Measurements from ENCODE around the gene TBCE. TPM values are rescaled to one million over a fixed set of nuclear protein-coding genes. Genes with fewer than 3 reads are reported as not detected.
"Not testable (repeated sequence)": the region's sequence is repeated elsewhere in the genome, so short reads cannot be mapped to it uniquely, and the experiment has no call there.

Gene TBCE
- total RNA-seq, 1 donor from 2014 or later = 41.3 TPM

DNA sequence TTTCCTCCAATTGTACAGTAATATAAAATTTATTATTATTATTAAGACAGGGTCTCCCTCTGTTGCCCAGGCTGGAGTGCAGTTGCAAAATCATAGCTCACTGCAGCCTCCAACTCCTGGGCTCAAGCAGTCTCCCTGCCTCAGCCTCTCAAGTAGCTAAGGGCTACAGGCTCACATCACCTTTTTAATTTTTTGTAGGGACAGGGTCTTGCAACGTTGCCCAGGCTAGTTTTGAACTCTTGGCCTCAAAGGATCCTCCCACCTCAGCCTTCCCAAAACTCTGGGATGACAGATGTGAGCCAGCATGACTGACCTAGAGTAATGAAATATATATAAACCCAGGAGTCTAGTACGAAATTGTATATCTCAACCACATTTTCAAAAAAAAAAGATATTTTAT, 87.9 kb downstream of the TBCE start:
- Mint-ChIP-seq H3K9me3 (no peaks in the 10 kb centered on the region), H3K27me3 (ENCODE audit: insufficient read depth, low read depth) (no peaks in the 10 kb centered on the region), H3K36me3 (peaks cover 15% of the 10 kb centered on the region), H3K4me3 (no peak overlapping the region), H3K27ac (no peak overlapping the region), H3K4me1 (no peaks in the 10 kb centered on the region)
- H3K36me3 ChIP-seq = peaks cover 6% of the 10 kb centered on the region
- H3F3A ChIP-seq (ENCODE audit: low read depth) = no peaks in the 10 kb centered on the region
- no peaks in the 10 kb centered on the region for H3K27me3 ChIP-seq
- no peak overlapping the region for H3K27ac ChIP-seq
- no peak overlapping the region for H3K4me2 ChIP-seq
- H3K4me1 ChIP-seq = no peaks in the 10 kb centered on the region
- H3K4me3 ChIP-seq = no peak overlapping the region
- no peak for DNase-seq (ENCODE audit: low spot score)
- H3K9me3 ChIP-seq (ENCODE audit: low read depth) = no peaks in the 10 kb centered on the region
- H3K79me2 ChIP-seq (ENCODE audit: low read depth) = no peaks in the 10 kb centered on the region
- H4K20me1 ChIP-seq (ENCODE audit: low read depth) = no peaks in the 10 kb centered on the region
- TF ChIP-seq, protein P1, sequence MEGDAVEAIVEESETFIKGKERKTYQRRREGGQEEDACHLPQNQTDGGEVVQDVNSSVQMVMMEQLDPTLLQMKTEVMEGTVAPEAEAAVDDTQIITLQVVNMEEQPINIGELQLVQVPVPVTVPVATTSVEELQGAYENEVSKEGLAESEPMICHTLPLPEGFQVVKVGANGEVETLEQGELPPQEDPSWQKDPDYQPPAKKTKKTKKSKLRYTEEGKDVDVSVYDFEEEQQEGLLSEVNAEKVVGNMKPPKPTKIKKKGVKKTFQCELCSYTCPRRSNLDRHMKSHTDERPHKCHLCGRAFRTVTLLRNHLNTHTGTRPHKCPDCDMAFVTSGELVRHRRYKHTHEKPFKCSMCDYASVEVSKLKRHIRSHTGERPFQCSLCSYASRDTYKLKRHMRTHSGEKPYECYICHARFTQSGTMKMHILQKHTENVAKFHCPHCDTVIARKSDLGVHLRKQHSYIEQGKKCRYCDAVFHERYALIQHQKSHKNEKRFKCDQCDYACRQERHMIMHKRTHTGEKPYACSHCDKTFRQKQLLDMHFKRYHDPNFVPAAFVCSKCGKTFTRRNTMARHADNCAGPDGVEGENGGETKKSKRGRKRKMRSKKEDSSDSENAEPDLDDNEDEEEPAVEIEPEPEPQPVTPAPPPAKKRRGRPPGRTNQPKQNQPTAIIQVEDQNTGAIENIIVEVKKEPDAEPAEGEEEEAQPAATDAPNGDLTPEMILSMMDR (IDR thresholded peaks at IDR 0.05) = no peak
- TF ChIP-seq EZH2phosphoT487 (IDR thresholded peaks at IDR 0.05) (no peak), EZH2 (IDR thresholded peaks at IDR 0.05) (no peak)
- H3K9ac ChIP-seq = no peak overlapping the region
- no peak overlapping the region for H2AFZ ChIP-seq (replicated peaks)

DNA sequence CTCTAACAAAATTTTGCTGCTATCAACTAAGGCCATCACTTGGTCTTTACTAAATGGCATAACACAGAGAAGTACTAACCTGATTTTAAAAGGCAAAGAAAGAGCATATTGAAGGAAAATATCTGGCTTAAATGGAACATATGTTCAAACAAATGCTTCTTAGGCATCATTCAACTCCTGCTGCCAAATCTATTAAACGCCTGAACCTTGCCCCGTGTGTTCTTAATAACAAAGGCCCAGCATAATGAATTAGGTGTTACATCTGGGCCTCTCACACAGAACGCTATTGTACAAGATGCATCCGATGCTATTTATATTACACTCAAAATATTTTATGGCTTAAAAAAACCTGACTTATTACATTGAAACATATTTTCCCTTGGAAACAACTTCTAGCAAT, 88.6 kb downstream of the TBCE start:
- Mint-ChIP-seq H3K36me3 (peaks cover 13% of the 10 kb centered on the region), H3K4me1 (no peaks in the 10 kb centered on the region), H3K9me3 (no peaks in the 10 kb centered on the region), H3K27ac (no peak overlapping the region), H3K27me3 (ENCODE audit: insufficient read depth, low read depth) (no peaks in the 10 kb centered on the region), H3K4me3 (no peak overlapping the region)
- H3K27ac ChIP-seq = no peak overlapping the region
- no peaks in the 10 kb centered on the region for H3K79me2 ChIP-seq (ENCODE audit: low read depth)
- H3K4me1 ChIP-seq = no peaks in the 10 kb centered on the region
- H3K9me3 ChIP-seq (ENCODE audit: low read depth) = no peaks in the 10 kb centered on the region
- TF ChIP-seq EZH2phosphoT487 (IDR thresholded peaks at IDR 0.05) (no peak), EZH2 (IDR thresholded peaks at IDR 0.05) (no peak)
- TF ChIP-seq, protein P1 (IDR thresholded peaks at IDR 0.05) = no peak
- H3K9ac ChIP-seq = no peak overlapping the region
- peaks cover 6% of the 10 kb centered on the region for H3K36me3 ChIP-seq
- no peak overlapping the region for H3K4me2 ChIP-seq
- no peaks in the 10 kb centered on the region for H4K20me1 ChIP-seq (ENCODE audit: low read depth)
- no peaks in the 10 kb centered on the region for H3F3A ChIP-seq (ENCODE audit: low read depth)
- H3K4me3 ChIP-seq = no peak overlapping the region
- H3K27me3 ChIP-seq = no peaks in the 10 kb centered on the region
- no peak overlapping the region for H2AFZ ChIP-seq (replicated peaks)
- no peak for DNase-seq (ENCODE audit: low spot score)

DNA sequence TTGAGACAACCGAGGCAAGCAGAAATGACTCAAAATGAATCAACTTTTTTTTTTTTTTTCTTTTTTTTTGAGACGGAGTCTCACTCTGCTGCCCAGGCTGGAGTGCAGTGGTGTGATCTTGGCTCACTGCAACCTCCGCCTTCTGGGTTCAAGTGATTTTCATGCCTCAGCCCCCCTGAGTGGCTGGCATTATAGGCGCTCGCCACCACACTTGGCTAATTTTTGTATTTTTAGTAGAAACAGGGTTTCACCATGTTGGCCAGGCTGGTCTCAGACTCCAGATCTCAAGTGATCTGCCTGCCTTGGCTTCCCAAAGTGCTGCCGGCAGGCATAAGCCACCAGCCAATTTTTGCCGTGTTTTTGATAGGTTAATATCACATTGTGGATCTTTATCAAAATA, 90.6 kb downstream of the TBCE start:
- not testable (repeated sequence) for H4K20me1 ChIP-seq (ENCODE audit: low read depth); H3K27me3 ChIP-seq; H3K9ac ChIP-seq; H3K79me2 ChIP-seq (ENCODE audit: low read depth); H3K36me3 ChIP-seq; H3K4me1 Mint-ChIP-seq; H3K27ac Mint-ChIP-seq; H3K4me3 ChIP-seq; H3K9me3 ChIP-seq (ENCODE audit: low read depth); H3K27ac ChIP-seq; H3K4me1 ChIP-seq; H2AFZ ChIP-seq (replicated peaks); DNase-seq (ENCODE audit: low spot score); H3K9me3 Mint-ChIP-seq; H3K27me3 Mint-ChIP-seq (ENCODE audit: insufficient read depth, low read depth); H3K4me2 ChIP-seq; H3K36me3 Mint-ChIP-seq; H3F3A ChIP-seq (ENCODE audit: low read depth); H3K4me3 Mint-ChIP-seq

DNA sequence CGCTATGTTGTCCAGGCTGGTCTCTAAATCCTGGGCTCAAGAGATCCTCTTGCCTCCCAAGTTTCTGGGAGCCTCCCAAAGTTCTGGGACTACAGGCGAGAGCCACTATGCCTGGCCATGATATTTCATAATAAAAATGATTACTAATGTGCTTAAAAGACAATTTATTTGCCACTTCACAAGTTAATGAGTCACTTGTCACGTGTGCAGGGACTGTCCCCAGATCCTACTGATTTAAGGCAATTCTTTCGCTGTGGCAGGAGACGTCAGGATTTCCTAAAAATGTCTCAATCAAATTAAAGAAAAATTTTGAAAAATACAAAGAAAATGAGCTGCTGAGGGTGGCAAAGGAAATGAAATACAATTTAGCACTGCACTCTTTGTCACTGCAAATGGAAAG, 93.5 kb downstream of the TBCE start:
- Histone ChIP-seq H3K36me3 (peaks cover 15% of the 10 kb centered on the region), H3F3A (ENCODE audit: low read depth) (no peaks in the 10 kb centered on the region), H2AFZ (replicated peaks) (no peak overlapping the region), H3K9me3 (ENCODE audit: low read depth) (no peaks in the 10 kb centered on the region), H3K27me3 (no peaks in the 10 kb centered on the region), H4K20me1 (ENCODE audit: low read depth) (no peaks in the 10 kb centered on the region), H3K4me1 (no peaks in the 10 kb centered on the region), H3K79me2 (ENCODE audit: low read depth) (no peaks in the 10 kb centered on the region), H3K4me3 (no peak overlapping the region), H3K4me2 (no peak overlapping the region), H3K27ac (no peak overlapping the region), H3K9ac (no peak overlapping the region)
- TF ChIP-seq, protein P1 (IDR thresholded peaks at IDR 0.05) = no peak
- TF ChIP-seq EZH2 (IDR thresholded peaks at IDR 0.05) (no peak), EZH2phosphoT487 (IDR thresholded peaks at IDR 0.05) (no peak)
- Mint-ChIP-seq H3K36me3 (peaks cover 16% of the 10 kb centered on the region), H3K4me3 (no peak overlapping the region), H3K27me3 (ENCODE audit: insufficient read depth, low read depth) (no peaks in the 10 kb centered on the region), H3K4me1 (no peaks in the 10 kb centered on the region), H3K27ac (no peak overlapping the region), H3K9me3 (no peaks in the 10 kb centered on the region)
- no peak for DNase-seq (ENCODE audit: low spot score)

Measured in neural progenitor cell (in vitro differentiated cells).